Fibroblast of lung (primary cell): ENCODE results near the gene RDH11. TPM values are rescaled to one million over a fixed set of nuclear protein-coding genes. Genes with fewer than 3 reads are reported as not detected.
"Not testable (repeated sequence)": the region's sequence is repeated elsewhere in the genome, so short reads cannot be mapped to it uniquely, and the experiment has no call there.

Source experiments
- DNase-seq, 2 donors: peaks; one replicate each; pipeline versions ENCODE4 v3.0.0 to v3.0.0-alpha.2; 2010; ENCODE audit warnings: low read depth in 2 of 2
- H2AFZ ChIP-seq: 2 replicates; pipeline ENCODE4 v1.5.1; 2012; ENCODE audit warnings: low read length, control low read depth, inconsistent platforms
- H3K27ac ChIP-seq: 2 replicates; pipeline ENCODE4 v1.5.1; 2011; ENCODE audit warnings: low read length, control low read depth; ENCODE audit not compliant: insufficient read depth
- H3K27me3 ChIP-seq: 2 replicates; pipeline ENCODE4 v1.5.1; 2011; ENCODE audit warnings: mild to moderate bottlenecking, low read length; ENCODE audit not compliant: control insufficient read depth, insufficient read depth
- H3K36me3 ChIP-seq: 2 replicates; pipeline ENCODE4 v1.5.1; 2011; ENCODE audit warnings: low read length; ENCODE audit not compliant: control insufficient read depth, insufficient read depth
- H3K4me1 ChIP-seq: 2 replicates; pipeline ENCODE4 v1.5.1; 2011; ENCODE audit warnings: low read length; ENCODE audit not compliant: control insufficient read depth, insufficient read depth; ENCODE audit errors: extremely low read depth
- H3K4me2 ChIP-seq: 2 replicates; pipeline ENCODE4 v1.5.1; 2011; ENCODE audit warnings: low read length, control low read depth; ENCODE audit not compliant: insufficient read depth; ENCODE audit errors: extremely low read depth
- H3K4me3 ChIP-seq, 4 experiments: fragments of 200-600 bp in 1 of 4; sonication (generic) in 1 of 4; replicated peaks in 1 of 4; 2 replicates each; pipeline ENCODE4 v1.5.1; 2011 to 2016; ENCODE audit warnings: low read length in 4 of 4, low read depth in 3 of 4, mild to moderate bottlenecking in 3 of 4, control low read depth in 2 of 4, inconsistent platforms in 1 of 4, mixed read lengths in 1 of 4; ENCODE audit not compliant: insufficient read depth in 1 of 4; ENCODE audit errors: control extremely low read depth in 1 of 4
- H3K79me2 ChIP-seq: 2 replicates; pipeline ENCODE4 v1.5.1; 2012; ENCODE audit warnings: mild to moderate bottlenecking, low read length, inconsistent platforms; ENCODE audit not compliant: control insufficient read depth, insufficient read depth
- H3K9ac ChIP-seq: 2 replicates; pipeline ENCODE4 v1.5.1; 2011; ENCODE audit warnings: mild to moderate bottlenecking, low read length, control low read depth; ENCODE audit not compliant: insufficient read depth
- H3K9me3 ChIP-seq: 2 replicates; pipeline ENCODE4 v1.5.1; 2012; ENCODE audit warnings: low read depth, low read length; ENCODE audit not compliant: control insufficient read depth, insufficient read depth
- H4K20me1 ChIP-seq: 2 replicates; pipeline ENCODE4 v1.5.1; 2011; ENCODE audit warnings: low read length; ENCODE audit not compliant: control insufficient read depth, insufficient read depth; ENCODE audit errors: extremely low read depth
- CTCF ChIP-seq, 2 donors: IDR thresholded peaks in 1 of 2; conservative IDR thresholded peaks in 1 of 2; 1 replicate in 1 of 2; 2 replicates in 1 of 2; pipeline ENCODE4 v1.5.1; 2011 to 2012; ENCODE audit warnings: low read length in 2 of 2, control low read depth in 1 of 2, inconsistent platforms in 1 of 2, low read depth in 1 of 2, mild to moderate bottlenecking in 1 of 2
- EZH2 ChIP-seq: IDR thresholded peaks from 2 replicates; pipeline ENCODE4 v1.5.1; 2012; ENCODE audit warnings: low read length, control low read depth, mild to moderate bottlenecking; ENCODE audit errors: missing control alignments
- polyA plus RNA-seq, 2 donors: library from polyadenylated mRNA; depleted of rRNA in 1 of 2; stranded (reverse) in 1 of 2; unstranded in 1 of 2; fragments of >200 nt; gene quantifications; 2 replicates each; pipeline ENCODE4 v1.2.1, GENCODE V29; 2011 to 2012; ENCODE audit warnings: missing spikeins in 1 of 2
- total RNA-seq: library from RNA; depleted of rRNA; stranded (reverse); fragments of >200 nt; gene quantifications from 2 replicates; pipeline ENCODE4 v1.2.1, GENCODE V29; 2014

Gene RDH11
- total and polyA plus RNA-seq, 2 donors (not counting 1 experiment from before 2014, with no cell fraction given) = 151 to 174 TPM

DNA sequence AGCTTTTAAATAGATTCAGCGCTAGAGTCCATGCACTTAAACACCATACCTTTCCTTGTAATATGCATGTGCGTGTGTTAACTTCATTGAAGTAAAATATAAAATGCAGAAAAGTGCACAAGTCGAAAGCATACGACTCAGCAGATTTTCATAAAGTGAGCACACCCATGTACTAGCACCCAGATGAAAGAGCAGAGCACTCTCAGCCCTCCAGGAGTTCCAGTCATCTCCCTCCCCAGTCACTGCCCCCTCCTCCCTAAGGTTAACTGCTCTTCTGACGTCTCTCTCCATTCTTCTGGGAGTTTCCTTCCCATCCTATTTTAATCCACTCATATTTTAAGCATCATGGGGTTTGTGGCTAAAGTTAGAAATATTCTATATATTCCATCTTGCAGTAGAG lies 26.3 kb upstream of the RDH11 start:
- DNase-seq = no peak
- Histone ChIP-seq H3K9me3 (no peaks in the 10 kb centered on the region), H3K36me3 (no peaks in the 10 kb centered on the region), H3K4me1 (no peaks in the 10 kb centered on the region), H3K4me3 (no peak overlapping the region), H3K4me2 (no peak overlapping the region), H4K20me1 (no peaks in the 10 kb centered on the region), H3K27me3 (peaks cover 24% of the 10 kb centered on the region), H2AFZ (no peak overlapping the region), H3K9ac (no peak overlapping the region), H3K79me2 (no peaks in the 10 kb centered on the region), H3K27ac (no peak overlapping the region)
- TF ChIP-seq EZH2 (no peak), CTCF (conservative IDR thresholded peaks at IDR 0.05 in 1 of 2, IDR thresholded peaks at IDR 0.05 in 1 of 2; ENCODE audit: low read depth in 1 of 2, low read length in 2 of 2) (no peak)

DNA sequence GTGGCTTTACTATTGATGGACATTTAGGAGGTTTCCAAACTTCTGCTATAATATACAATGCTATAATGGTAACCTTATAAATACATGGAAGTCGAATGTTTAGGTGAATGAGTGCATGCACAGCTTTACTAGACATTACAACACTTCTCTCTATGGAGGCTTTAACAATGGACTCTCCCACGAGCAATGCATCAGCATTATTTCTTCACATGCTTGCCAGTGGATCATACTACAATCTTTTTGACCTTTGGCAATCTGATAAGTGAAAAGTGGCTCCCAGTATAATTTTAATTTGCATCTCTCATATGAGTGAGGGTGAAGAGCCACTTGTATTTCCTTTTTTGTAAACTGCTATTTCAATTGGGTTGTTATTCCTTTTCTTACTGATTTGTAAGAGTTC lies 24.3 kb upstream of the RDH11 start:
- H3K27ac ChIP-seq = no peak overlapping the region
- H3K27me3 ChIP-seq = peaks cover 16% of the 10 kb centered on the region
- no peaks in the 10 kb centered on the region for H3K4me1 ChIP-seq
- no peak for DNase-seq
- no peaks in the 10 kb centered on the region for H3K36me3 ChIP-seq
- no peak overlapping the region for H2AFZ ChIP-seq
- no peaks in the 10 kb centered on the region for H4K20me1 ChIP-seq
- H3K4me2 ChIP-seq = no peak overlapping the region
- TF ChIP-seq CTCF (conservative IDR thresholded peaks at IDR 0.05 in 1 of 2, IDR thresholded peaks at IDR 0.05 in 1 of 2; ENCODE audit: low read depth in 1 of 2, low read length in 2 of 2) = no peak
- TF ChIP-seq EZH2 = no peak
- no peaks in the 10 kb centered on the region for H3K79me2 ChIP-seq
- H3K9me3 ChIP-seq = no peaks in the 10 kb centered on the region
- no peak overlapping the region for H3K4me3 ChIP-seq
- H3K9ac ChIP-seq = no peak overlapping the region

DNA sequence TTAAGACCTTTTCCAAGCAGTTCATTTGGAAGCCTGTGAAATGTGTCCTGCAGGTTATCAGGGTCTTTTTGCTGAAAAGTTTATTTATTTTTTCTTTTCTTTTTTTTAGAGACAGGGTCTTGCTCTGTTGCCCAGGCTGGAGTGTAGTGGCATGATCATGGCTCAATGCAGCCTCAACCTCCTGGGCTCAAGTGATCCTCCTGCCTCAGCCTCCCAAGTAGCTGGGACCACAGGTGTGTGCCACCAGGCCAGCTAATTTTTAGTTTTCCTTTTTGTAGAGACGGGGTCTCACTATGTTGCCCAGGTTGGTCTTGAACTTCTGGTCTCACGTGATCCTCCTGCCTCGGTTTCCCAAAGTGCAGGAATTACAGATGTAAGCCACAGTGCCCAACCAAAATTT lies 23.8 kb upstream of the RDH11 start:
- H3K4me2 ChIP-seq, H3K9me3 ChIP-seq, H3K27ac ChIP-seq, H2AFZ ChIP-seq, H3K4me3 ChIP-seq, H3K36me3 ChIP-seq, H3K4me1 ChIP-seq, DNase-seq, H3K79me2 ChIP-seq, H3K9ac ChIP-seq, H4K20me1 ChIP-seq: not testable (repeated sequence)
- peaks cover 18% of the 10 kb centered on the region for H3K27me3 ChIP-seq

- Histone ChIP-seq H3K27ac (no peak overlapping the region), H3K9me3 (no peaks in the 10 kb centered on the region), H3K4me1 (no peaks in the 10 kb centered on the region), H3K4me2 (no peak overlapping the region), H3K36me3 (no peaks in the 10 kb centered on the region), H4K20me1 (no peaks in the 10 kb centered on the region), H2AFZ (no peak overlapping the region), H3K9ac (no peak overlapping the region), H3K4me3 (no peak overlapping the region), H3K79me2 (no peaks in the 10 kb centered on the region), H3K27me3 (peaks cover 13% of the 10 kb centered on the region)
- no peak for DNase-seq
- TF ChIP-seq CTCF (conservative IDR thresholded peaks at IDR 0.05 in 1 of 2, IDR thresholded peaks at IDR 0.05 in 1 of 2; ENCODE audit: low read depth in 1 of 2, low read length in 2 of 2) = no peak
- TF ChIP-seq EZH2 = no peak
These were observed 22.7 kb upstream of the RDH11 start for GRCh38 chr14:67718265-67718664.
